Liver (tissue), 9 donors: ENCODE measurements around the gene PNPLA6. TPM values are rescaled to one million over a fixed set of nuclear protein-coding genes. Genes with fewer than 3 reads are reported as not detected.

Source experiments
- DNase-seq: peaks from one replicate; pipeline ENCODE4 v3.0.0-alpha.2; 2017; ENCODE audit warnings: low spot score
- H3K27ac ChIP-seq, 2 donors: one replicate each; pipeline ENCODE4 v1.7.0; 2013; ENCODE audit warnings: inconsistent platforms in 2 of 2, low read length in 2 of 2, control low read depth in 1 of 2, low read depth in 1 of 2, mild to moderate bottlenecking in 1 of 2
- H3K27me3 ChIP-seq, 4 donors: one replicate each; pipeline versions ENCODE4 v1.6.1 to v1.7.0; 2013; ENCODE audit warnings: low read length in 3 of 4, inconsistent platforms in 1 of 4, mild to moderate bottlenecking in 1 of 4, moderate library complexity in 1 of 4; ENCODE audit not compliant: control insufficient read depth in 4 of 4, insufficient read depth in 4 of 4
- H3K36me3 ChIP-seq, 4 donors: one replicate each; pipeline versions ENCODE4 v1.6.1 to v1.7.0; 2013; ENCODE audit warnings: low read length in 3 of 4, mild to moderate bottlenecking in 3 of 4, low read depth in 1 of 4, moderate library complexity in 1 of 4; ENCODE audit not compliant: control insufficient read depth in 4 of 4, insufficient read depth in 3 of 4
- H3K4me1 ChIP-seq, 4 donors: one replicate each; pipeline versions ENCODE4 v1.6.1 to v1.7.0; 2013; ENCODE audit warnings: low read length in 3 of 4, mild to moderate bottlenecking in 3 of 4, moderate library complexity in 1 of 4; ENCODE audit not compliant: control insufficient read depth in 4 of 4, insufficient read depth in 4 of 4
- H3K4me3 ChIP-seq, 3 donors: one replicate each; pipeline versions ENCODE4 v1.6.1 to v1.7.0; 2013; ENCODE audit warnings: low read length in 3 of 3, control low read depth in 1 of 3, low read depth in 1 of 3, mild to moderate bottlenecking in 1 of 3
- H3K9ac ChIP-seq, 2 donors: one replicate each; pipeline ENCODE4 v1.7.0; 2013; ENCODE audit warnings: low read length in 2 of 2, mild to moderate bottlenecking in 2 of 2, moderate library complexity in 2 of 2, control low read depth in 1 of 2, low read depth in 1 of 2
- H3K9me3 ChIP-seq, 4 donors: one replicate each; pipeline versions ENCODE4 v1.6.1 to v1.7.0; 2013; ENCODE audit warnings: low read length in 3 of 4; ENCODE audit not compliant: control insufficient read depth in 4 of 4
- CTCF ChIP-seq: fragments of 150-350 bp; IDR thresholded peaks from 2 replicates; pipeline ENCODE4 v1.5.1; 2017; ENCODE audit warnings: improper control_type of control experiment, low read depth, low read length; ENCODE audit not compliant: missing input control
- EGR1 ChIP-seq, 2 donors: IDR thresholded peaks; 2 replicates each; pipeline ENCODE4 v1.6.1; 2016 to 2018; ENCODE audit warnings: antibody characterized with exemption in 2 of 2, low read depth in 2 of 2
- FOXA1 ChIP-seq: IDR thresholded peaks from 2 replicates; pipeline ENCODE4 v1.6.1; 2016; ENCODE audit warnings: antibody characterized with exemption
- FOXA2 ChIP-seq: IDR thresholded peaks from 2 replicates; pipeline ENCODE4 v1.6.1; 2016; ENCODE audit warnings: antibody characterized with exemption
- GABPA ChIP-seq, 2 donors: IDR thresholded peaks in 1 of 2; conservative IDR thresholded peaks in 1 of 2; 2 replicates each; pipeline ENCODE4 v1.6.1; 2016; ENCODE audit warnings: antibody characterized with exemption in 2 of 2, mild to moderate bottlenecking in 1 of 2, moderate library complexity in 1 of 2
- HNF4G ChIP-seq: IDR thresholded peaks from 2 replicates; pipeline ENCODE4 v1.6.1; 2016; ENCODE audit warnings: antibody characterized with exemption
- JUND ChIP-seq, 2 donors: IDR thresholded peaks; 2 replicates each; pipeline ENCODE4 v1.6.1; 2016; ENCODE audit warnings: antibody characterized with exemption in 2 of 2
- NR2F2 ChIP-seq: IDR thresholded peaks from 2 replicates; pipeline ENCODE4 v1.6.1; 2016; ENCODE audit warnings: antibody characterized with exemption
- RAD21 ChIP-seq, 2 donors: IDR thresholded peaks; 2 replicates each; pipeline ENCODE4 v1.6.1; 2016; ENCODE audit warnings: antibody characterized with exemption in 2 of 2, mild to moderate bottlenecking in 2 of 2
- REST ChIP-seq: IDR thresholded peaks from 2 replicates; pipeline ENCODE4 v1.6.1; 2016; ENCODE audit warnings: antibody characterized with exemption, mild to moderate bottlenecking
- RXRA ChIP-seq, 2 donors: IDR thresholded peaks; 2 replicates each; pipeline ENCODE4 v1.6.1; 2017 to 2018; ENCODE audit warnings: antibody characterized with exemption in 2 of 2, mild to moderate bottlenecking in 1 of 2
- SP1 ChIP-seq: IDR thresholded peaks from 2 replicates; pipeline ENCODE4 v1.6.1; 2018; ENCODE audit warnings: antibody characterized with exemption, mild to moderate bottlenecking
- TAF1 ChIP-seq: conservative IDR thresholded peaks from 2 replicates; pipeline ENCODE4 v1.6.1; 2016; ENCODE audit warnings: antibody characterized with exemption, mild to moderate bottlenecking
- YY1 ChIP-seq: IDR thresholded peaks from 2 replicates; pipeline ENCODE4 v1.6.1; 2016; ENCODE audit warnings: antibody characterized with exemption, mild to moderate bottlenecking
- ZBTB33 ChIP-seq: IDR thresholded peaks from 2 replicates; pipeline ENCODE4 v1.6.1; 2016; ENCODE audit warnings: antibody characterized with exemption
- WGBS: extraction: QIAGEN DNeasy Blood & Tissue Kit; methylation state at CpG from one replicate; pipeline ENCODE4 v1.1.7; 2013; 5-methylcytosine and 5-hydroxymethylcytosine counted together
- polyA plus RNA-seq, 2 donors: library from polyadenylated mRNA; stranded (reverse) in 1 of 2; unstranded in 1 of 2; fragments of 200-250 nt in 1 of 2; fragments of >200 nt in 1 of 2; fragmentation: Nextera tagmentation in 1 of 2; extraction: Ambion mirVana in 1 of 2; gene quantifications; one replicate each; pipeline versions ENCODE4 v1.2.1 to v1.2.3, GENCODE V29; 2013 to 2015
- total RNA-seq, 2 donors: library from RNA; depleted of rRNA; stranded (reverse); fragments of >200 nt; gene quantifications; one replicate each; pipeline ENCODE4 v1.2.3, GENCODE V29; 2014
- donor health status: healthy.
- donor health status: healthy.
- donor health status: healthy.
- donor health status: healthy.
- donor health status: healthy.

Gene PNPLA6
- total and polyA plus RNA-seq, 4 donors, result 20.9 to 68.4 (median 28.0) TPM

GRCh38 chr19:7600721-7601120 lies 65.2 kb downstream of the PNPLA6 start:
- Histone ChIP-seq H3K27ac (no peak overlapping the region), H3K36me3 (peaks cover 0 to 2% (median 1%) of the 10 kb centered on the region in 4 donors), H3K9ac (no peak overlapping the region), H3K4me1 (peaks cover 2 to 21% (median 8%) of the 10 kb centered on the region in 4 donors), H3K4me3 (no peak overlapping the region), H3K27me3 (no peaks in the 10 kb centered on the region), H3K9me3 (no peaks in the 10 kb centered on the region)
- no peak for TF ChIP-seq ZBTB33
- no peak for TF ChIP-seq CTCF
- no peak for TF ChIP-seq RXRA (IDR thresholded peaks at IDR 0.05)
- TF ChIP-seq NR2F2, result no peak
- no peak for TF ChIP-seq FOXA2
- no peak for TF ChIP-seq REST
- DNase-seq, result no peak

- DNase-seq, result no peak
- peaks cover 0 to 11% (median 3%) of the 10 kb centered on the region in 4 donors for H3K36me3 ChIP-seq
- H3K27ac ChIP-seq, result no peak overlapping the region
- H3K27me3 ChIP-seq, result no peaks in the 10 kb centered on the region
- no peak overlapping the region for H3K4me3 ChIP-seq
- H3K9ac ChIP-seq, result no peak overlapping the region
- H3K9me3 ChIP-seq, result no peaks in the 10 kb centered on the region
- TF ChIP-seq JUND (IDR thresholded peaks at IDR 0.05) (no peak), HNF4G (no peak), REST (no peak), TAF1 (no peak), SP1 (no peak), YY1 (no peak), EGR1 (IDR thresholded peaks at IDR 0.05; ENCODE audit: low read depth in 2 of 2) (no peak), FOXA2 (no peak), RAD21 (IDR thresholded peaks at IDR 0.05) (no peak), RXRA (IDR thresholded peaks at IDR 0.05) (no peak), GABPA (IDR thresholded peaks at IDR 0.05 in 1 of 2, conservative IDR thresholded peaks at IDR 0.05 in 1 of 2) (no peak), FOXA1 (no peak)
- peaks cover 0 to 10% (median 4%) of the 10 kb centered on the region in 4 donors for H3K4me1 ChIP-seq
- WGBS, result 74% methylated on average over 15 of the region's 15 CpGs
Measured at GRCh38 chr19:7602240-7602934, 66.9 kb downstream of the PNPLA6 start.
